OCI-LY7 (cell line): Measurements from ENCODE around the gene EVI5L.

Source experiments
- CTCF ChIP-seq: fragments of 200-600 bp; sonication (generic); conservative IDR thresholded peaks from 2 replicates; pipeline ENCODE4 v1.5.1; 2014; ENCODE audit warnings: mild to moderate bottlenecking, antibody characterized with exemption, low read length, moderate library complexity, mixed read lengths
- EZH2phosphoT487 ChIP-seq: fragments of 200-600 bp; sonication (generic); IDR thresholded peaks from 2 replicates; pipeline ENCODE4 v1.6.1; 2018; ENCODE audit warnings: low read depth, borderline replicate concordance, mild to moderate bottlenecking, mixed run types, antibody characterized with exemption, low read length, moderate library complexity, mixed read lengths

DNA sequence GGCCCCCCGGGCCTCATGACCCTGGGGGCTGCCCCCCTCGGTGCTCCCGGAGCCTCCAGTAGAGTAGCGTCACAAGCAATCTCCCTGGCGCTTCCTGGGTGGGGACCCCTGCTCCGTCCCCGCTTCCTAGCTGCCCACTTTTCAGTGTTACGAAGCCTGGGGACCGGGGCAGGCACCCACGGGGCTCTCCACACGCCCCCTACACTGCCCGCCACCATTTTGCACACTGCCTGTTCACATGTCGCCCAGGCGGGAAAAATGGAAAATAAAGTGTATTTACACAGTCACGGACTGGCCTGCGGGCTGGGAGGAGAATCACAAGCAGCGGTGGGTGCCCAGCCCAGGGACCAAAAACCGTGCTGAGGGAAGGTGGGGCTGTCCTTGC is 34.7 kb downstream of the EVI5L start:
- TF ChIP-seq CTCF, result no peak
- TF ChIP-seq EZH2phosphoT487, result no peak
